Fibroblast of skin of left biceps (primary cell): Measurements from ENCODE around the gene UTS2B.

Experiments
- DNase-seq, 2 experiments: peaks; one replicate each; pipeline ENCODE4 v3.0.0-alpha.2; 2013; ENCODE audit warnings: low read depth in 2 of 2

The UTS2B gene

GRCh38 chr3:191238321-191238817, 92.0 kb downstream of the UTS2B start:
- no peak for DNase-seq

- DNase-seq, result no peak
Measured at GRCh38 chr3:191237047-191237882, 93.1 kb downstream of the UTS2B start.

GRCh38 chr3:191236646-191237045, 93.7 kb downstream of the UTS2B start:
- no peak for DNase-seq

GRCh38 chr3:191235331-191236314, 94.7 kb downstream of the UTS2B start:
- DNase-seq, result no peak

- no peak for DNase-seq
Measured at GRCh38 chr3:191234216-191234615, 96.1 kb downstream of the UTS2B start.

GRCh38 chr3:191227541-191227940, 102.8 kb downstream of the UTS2B start:
- no peak for DNase-seq

- DNase-seq, result no peak
Measured at GRCh38 chr3:191221638-191222037, 108.7 kb downstream of the UTS2B start.

- DNase-seq, result no peak
Measured at GRCh38 chr3:191220908-191221307, 109.4 kb downstream of the UTS2B start.

- DNase-seq, result peak in 1 of 2 experiments; percentile 13
Measured at GRCh38 chr3:191217301-191217700, 113.0 kb downstream of the UTS2B start.
